HL-60 (cell line): Measurements from ENCODE around the gene POMC.

Experiments used
- DNase-seq, 2 experiments: peaks; one replicate each; pipeline ENCODE4 v3.0.0-alpha.2; 2010 to 2020; ENCODE audit warnings: low read depth in 1 of 2, low spot score in 1 of 2
- H3K27ac ChIP-seq: fragments of 250-450 bp; sonication (Bioruptor Pico); replicated peaks from 2 replicates; pipeline ENCODE4 v1.5.1; 2020; ENCODE audit warnings: mild to moderate bottlenecking, moderate library complexity
- H3K27me3 ChIP-seq: fragments of 250-450 bp; sonication (Bioruptor Pico); 2 replicates; pipeline ENCODE4 v1.5.1; 2021; ENCODE audit warnings: mild to moderate bottlenecking, moderate library complexity; ENCODE audit not compliant: insufficient read depth, poor library complexity, severe bottlenecking
- H3K4me3 ChIP-seq: replicated peaks from 2 replicates; pipeline ENCODE4 v1.5.1; 2011; ENCODE audit warnings: mild to moderate bottlenecking, control low read depth, low read length; ENCODE audit not compliant: insufficient read depth
- GABPA ChIP-seq: IDR thresholded peaks from 2 replicates; pipeline ENCODE4 v1.6.1; 2012; ENCODE audit warnings: low read depth
- POLR2AphosphoS5 ChIP-seq: IDR thresholded peaks from 2 replicates; pipeline ENCODE4 v1.6.1; 2012; ENCODE audit warnings: low read depth
- REST ChIP-seq: IDR thresholded peaks from 2 replicates; pipeline ENCODE4 v1.6.1; 2012; ENCODE audit warnings: low read depth; ENCODE audit not compliant: insufficient replicate concordance
- SPI1 ChIP-seq: IDR thresholded peaks from 2 replicates; pipeline ENCODE4 v1.6.1; 2012; ENCODE audit warnings: low read depth, mild to moderate bottlenecking, borderline replicate concordance
- TF ChIP-seq, protein P1 (sequence below): IDR thresholded peaks from one replicate; pipeline ENCODE4 v1.5.1; 2011; ENCODE audit warnings: low read length, control low read depth, inconsistent platforms; ENCODE audit not compliant: insufficient read depth

The POMC gene

GRCh38 chr2:25176138-25176537 lies 7.8 kb upstream of the POMC start:
- Histone ChIP-seq H3K27ac (no peak overlapping the region), H3K27me3 (peaks cover 2% of the 10 kb centered on the region), H3K4me3 (no peak overlapping the region)
- TF ChIP-seq GABPA (no peak), SPI1 (peak; percentile 85), POLR2AphosphoS5 (no peak)
- peak in 1 of 2 experiments; percentile 14 for DNase-seq

GRCh38 chr2:25174192-25174861 lies 5.9 kb upstream of the POMC start:
- no peak for DNase-seq
- Histone ChIP-seq H3K4me3 (no peak overlapping the region), H3K27ac (no peak overlapping the region), H3K27me3 (peaks cover 3% of the 10 kb centered on the region)
- TF ChIP-seq REST: no peak
- TF ChIP-seq GABPA: no peak
- no peak for TF ChIP-seq SPI1
- no peak for TF ChIP-seq POLR2AphosphoS5

DNA sequence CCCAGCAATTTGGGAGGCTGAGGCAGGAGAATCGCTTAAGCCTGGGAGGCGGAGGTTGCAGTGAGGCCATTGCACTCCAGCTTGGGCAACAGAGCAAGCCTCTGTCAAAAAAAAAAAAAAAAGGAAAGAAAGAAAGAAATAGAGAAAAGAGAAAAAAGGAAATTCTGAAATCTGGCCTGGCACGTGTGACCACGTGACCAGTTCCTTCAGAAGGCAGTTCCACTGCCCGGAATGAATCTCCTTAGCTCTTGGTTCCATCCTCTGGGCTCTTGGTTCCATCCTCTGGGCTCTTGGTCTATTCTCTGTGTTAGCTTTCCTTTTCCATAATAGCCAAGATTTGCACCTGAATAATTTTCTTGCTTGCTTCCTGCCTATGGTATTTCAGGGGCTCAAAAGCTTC lies 5.3 kb upstream of the POMC start:
- DNase-seq: no peak
- Histone ChIP-seq H3K4me3 (no peak overlapping the region), H3K27ac (no peak overlapping the region), H3K27me3 (peaks cover 10% of the 10 kb centered on the region)
- TF ChIP-seq GABPA (no peak), SPI1 (no peak), POLR2AphosphoS5 (no peak), REST (no peak)
- TF ChIP-seq, protein P1, sequence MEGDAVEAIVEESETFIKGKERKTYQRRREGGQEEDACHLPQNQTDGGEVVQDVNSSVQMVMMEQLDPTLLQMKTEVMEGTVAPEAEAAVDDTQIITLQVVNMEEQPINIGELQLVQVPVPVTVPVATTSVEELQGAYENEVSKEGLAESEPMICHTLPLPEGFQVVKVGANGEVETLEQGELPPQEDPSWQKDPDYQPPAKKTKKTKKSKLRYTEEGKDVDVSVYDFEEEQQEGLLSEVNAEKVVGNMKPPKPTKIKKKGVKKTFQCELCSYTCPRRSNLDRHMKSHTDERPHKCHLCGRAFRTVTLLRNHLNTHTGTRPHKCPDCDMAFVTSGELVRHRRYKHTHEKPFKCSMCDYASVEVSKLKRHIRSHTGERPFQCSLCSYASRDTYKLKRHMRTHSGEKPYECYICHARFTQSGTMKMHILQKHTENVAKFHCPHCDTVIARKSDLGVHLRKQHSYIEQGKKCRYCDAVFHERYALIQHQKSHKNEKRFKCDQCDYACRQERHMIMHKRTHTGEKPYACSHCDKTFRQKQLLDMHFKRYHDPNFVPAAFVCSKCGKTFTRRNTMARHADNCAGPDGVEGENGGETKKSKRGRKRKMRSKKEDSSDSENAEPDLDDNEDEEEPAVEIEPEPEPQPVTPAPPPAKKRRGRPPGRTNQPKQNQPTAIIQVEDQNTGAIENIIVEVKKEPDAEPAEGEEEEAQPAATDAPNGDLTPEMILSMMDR: no peak

- DNase-seq: no peak
- Histone ChIP-seq H3K27ac (no peak overlapping the region), H3K4me3 (no peak overlapping the region), H3K27me3 (peaks cover 32% of the 10 kb centered on the region)
- TF ChIP-seq REST (no peak), GABPA (no peak), SPI1 (no peak), POLR2AphosphoS5 (no peak)
- TF ChIP-seq, protein P1: no peak
Measured at GRCh38 chr2:25170888-25171287, 2.5 kb upstream of the POMC start.
